CD4-positive, CD25-positive, alpha-beta regulatory T cell (primary cell): ENCODE data around the gene DSTYK. TPM values are rescaled to one million over a fixed set of nuclear protein-coding genes. Genes with fewer than 3 reads are reported as not detected.
A peak's percentile ranks its signal among the peaks of the same experiment; 100 is the strongest.

ENCODE experiments used
- ATAC-seq, 2 donors: fragments of 150-1000 bp; cut with Tn5 transposase; one replicate each; pipeline ENCODE4 v1.10.0; 2021; ENCODE audit warnings: low read depth in 2 of 2, moderate number of reproducible peaks in 2 of 2, moderate library complexity in 1 of 2
- DNase-seq, 3 donors: peaks; one replicate each; pipeline versions ENCODE4 v3.0.0 to v3.0.0-alpha.2; 2012 to 2022; ENCODE audit warnings: mixed read lengths in 1 of 3
- H3K27ac ChIP-seq: one replicate; pipeline ENCODE4 v1.7.0; 2013; ENCODE audit warnings: mild to moderate bottlenecking, low read length; ENCODE audit not compliant: insufficient read depth, poor library complexity, severe bottlenecking
- H3K27me3 ChIP-seq: one replicate; pipeline ENCODE4 v1.7.0; 2013; ENCODE audit warnings: low read length; ENCODE audit not compliant: control insufficient read depth, insufficient read depth
- H3K36me3 ChIP-seq: one replicate; pipeline ENCODE4 v1.7.0; 2013; ENCODE audit warnings: mild to moderate bottlenecking, low read length, moderate library complexity; ENCODE audit not compliant: control insufficient read depth, insufficient read depth
- H3K4me1 ChIP-seq: 2 replicates; pipeline ENCODE4 v1.7.0; 2013; ENCODE audit warnings: mild to moderate bottlenecking, low read length; ENCODE audit not compliant: insufficient read depth, control insufficient read depth, poor library complexity, severe bottlenecking
- H3K4me3 ChIP-seq: one replicate; pipeline ENCODE4 v1.7.0; 2013; ENCODE audit warnings: low read depth, mild to moderate bottlenecking, low read length, moderate library complexity
- H3K9me3 ChIP-seq, 2 experiments: 1 replicate in 1 of 2; 2 replicates in 1 of 2; pipeline ENCODE4 v1.7.0; 2013; ENCODE audit warnings: low read length in 2 of 2, mild to moderate bottlenecking in 1 of 2, moderate library complexity in 1 of 2; ENCODE audit not compliant: control insufficient read depth in 2 of 2
- H3K27ac Mint-ChIP-seq, 3 donors: one replicate each; pipeline ENCODE4 v1.8.0; 2020 to 2022; ENCODE audit warnings: mild to moderate bottlenecking in 3 of 3, mixed read lengths in 3 of 3, moderate library complexity in 2 of 3
- H3K27me3 Mint-ChIP-seq: one replicate; pipeline ENCODE4 v1.8.0; 2022; ENCODE audit warnings: mild to moderate bottlenecking, mixed read lengths
- H3K36me3 Mint-ChIP-seq: one replicate; pipeline ENCODE4 v1.8.0; 2020; ENCODE audit warnings: mixed read lengths
- H3K4me1 Mint-ChIP-seq, 4 donors: one replicate each; pipeline ENCODE4 v1.8.0; 2020 to 2022; ENCODE audit warnings: mixed read lengths in 4 of 4, mild to moderate bottlenecking in 1 of 4
- H3K4me3 Mint-ChIP-seq, 4 donors: one replicate each; pipeline ENCODE4 v1.8.0; 2020 to 2022; ENCODE audit warnings: mild to moderate bottlenecking in 4 of 4, mixed read lengths in 4 of 4, moderate library complexity in 3 of 4
- H3K9me3 Mint-ChIP-seq, 7 donors: one replicate each; pipeline ENCODE4 v1.8.0; 2020 to 2022; ENCODE audit warnings: mixed read lengths in 7 of 7, mild to moderate bottlenecking in 3 of 7, moderate library complexity in 2 of 7
- polyA plus RNA-seq, 4 donors: library from polyadenylated mRNA; unstranded; fragments of 300-500 nt; fragmentation: Illumina TruSeq; gene quantifications; one replicate each; pipeline ENCODE4 v1.2.3, GENCODE V29; 2021
- total RNA-seq: library from RNA; stranded (reverse); gene quantifications from one replicate; pipeline ENCODE4 v1.2.3, GENCODE V29; 2022

Gene DSTYK
- total and polyA plus RNA-seq, 5 donors from 2014 or later, result 3.2 to 15.7 (median 5.5) TPM

DNA sequence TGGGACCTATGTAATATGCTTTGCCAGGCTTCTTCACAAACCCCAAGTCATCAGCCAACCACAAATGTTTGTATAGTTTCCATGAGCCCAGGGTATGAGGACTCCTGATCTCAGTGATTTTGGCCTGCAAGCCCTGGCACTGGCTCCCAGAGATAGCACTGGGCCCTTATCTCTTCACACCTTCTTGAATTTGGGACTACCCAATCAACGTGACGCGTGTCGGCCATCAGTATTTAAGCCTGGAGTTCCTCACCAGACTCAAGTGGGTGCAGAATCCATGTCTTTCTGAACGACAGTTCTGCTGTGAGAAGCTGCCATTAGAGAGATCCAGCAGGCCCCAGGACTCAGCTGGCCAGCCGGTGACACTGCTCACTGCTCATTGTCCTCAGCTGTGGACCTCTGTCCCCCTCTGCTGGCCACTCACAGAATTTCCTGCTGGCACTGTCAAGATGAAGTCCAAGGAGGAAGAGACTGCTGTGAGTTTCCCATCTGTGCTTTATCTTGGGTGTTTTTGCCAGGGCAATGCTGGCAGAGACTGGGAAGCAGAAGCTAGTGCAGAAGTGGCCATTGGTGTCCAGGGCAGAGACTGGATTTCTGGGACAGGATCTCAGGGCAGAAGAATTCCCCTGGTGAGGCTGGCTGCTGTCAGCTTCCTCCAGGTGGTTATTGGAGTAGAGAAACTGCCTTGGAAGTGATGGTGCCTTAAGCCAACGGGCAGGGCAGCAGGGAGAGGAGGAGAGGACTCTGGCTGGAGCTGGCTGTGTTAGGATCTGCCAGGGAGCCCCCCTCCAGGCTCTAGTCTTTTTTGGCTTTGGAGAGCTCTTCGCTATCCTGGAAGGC is 44.7 kb upstream of the DSTYK start:
- H3K9me3 Mint-ChIP-seq, result no peaks in the 10 kb centered on the region
- H3K4me1 Mint-ChIP-seq, result peaks cover 0 to 2% (median under 1%) of the 10 kb centered on the region in 4 donors
- no peak overlapping the region for H3K4me3 ChIP-seq
- peaks cover 28% of the 10 kb centered on the region for H3K27me3 Mint-ChIP-seq
- no peaks in the 10 kb centered on the region for H3K4me1 ChIP-seq
- ATAC-seq (peak; percentile 83 to 89), DNase-seq (peak; percentile 67 to 82 (median 79))
- peak overlapping the region in 2 of 3 donors; percentile 5 to 18 for H3K27ac Mint-ChIP-seq
- no peak overlapping the region for H3K27ac ChIP-seq
- no peak overlapping the region for H3K4me3 Mint-ChIP-seq
- no peaks in the 10 kb centered on the region for H3K9me3 ChIP-seq
- H3K27me3 ChIP-seq, result no peaks in the 10 kb centered on the region
- H3K36me3 Mint-ChIP-seq, result no peaks in the 10 kb centered on the region
- H3K36me3 ChIP-seq, result no peaks in the 10 kb centered on the region

DNA sequence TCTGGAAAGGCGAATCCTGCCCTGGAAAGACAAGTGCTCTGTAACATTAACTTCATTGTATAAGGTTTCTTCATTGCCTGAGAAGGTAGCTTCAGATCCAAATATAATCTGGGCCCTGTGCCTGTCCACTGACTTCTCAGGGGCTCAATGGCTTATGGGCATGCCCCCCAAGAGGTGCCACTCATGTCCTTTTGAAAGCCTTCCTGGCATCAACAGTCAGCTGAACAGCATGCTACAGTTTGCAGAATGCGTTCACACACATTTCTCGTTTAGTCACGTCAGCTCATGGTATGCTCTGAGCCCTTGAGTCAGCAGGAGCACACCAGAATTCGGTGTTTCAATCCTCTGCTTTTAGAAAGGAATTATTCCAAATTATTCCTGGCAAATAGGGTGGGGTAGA is 40.1 kb upstream of the DSTYK start:
- H3K27ac ChIP-seq, result no peak overlapping the region
- ATAC-seq (no peak), DNase-seq (no peak)
- H3K36me3 Mint-ChIP-seq, result no peaks in the 10 kb centered on the region
- no peak overlapping the region for H3K27ac Mint-ChIP-seq
- H3K4me3 Mint-ChIP-seq, result no peak overlapping the region
- H3K4me1 ChIP-seq, result no peaks in the 10 kb centered on the region
- H3K27me3 ChIP-seq, result no peaks in the 10 kb centered on the region
- no peaks in the 10 kb centered on the region for H3K36me3 ChIP-seq
- no peak overlapping the region for H3K4me3 ChIP-seq
- H3K27me3 Mint-ChIP-seq, result peaks cover 12% of the 10 kb centered on the region
- H3K9me3 ChIP-seq, result no peaks in the 10 kb centered on the region
- no peaks in the 10 kb centered on the region for H3K9me3 Mint-ChIP-seq
- H3K4me1 Mint-ChIP-seq, result peaks cover 0 to 2% (median under 1%) of the 10 kb centered on the region in 4 donors

- Mint-ChIP-seq H3K9me3 (no peaks in the 10 kb centered on the region), H3K27ac (no peak overlapping the region), H3K27me3 (peaks cover 5% of the 10 kb centered on the region), H3K4me3 (no peak overlapping the region), H3K4me1 (no peaks in the 10 kb centered on the region), H3K36me3 (no peaks in the 10 kb centered on the region)
- Histone ChIP-seq H3K4me1 (no peaks in the 10 kb centered on the region), H3K9me3 (no peaks in the 10 kb centered on the region), H3K4me3 (no peak overlapping the region), H3K27ac (no peak overlapping the region), H3K27me3 (no peaks in the 10 kb centered on the region), H3K36me3 (no peaks in the 10 kb centered on the region)
- no peak for DNase-seq
- no peak for ATAC-seq
Observed at GRCh38 chr1:205250699-205251098, 39.2 kb upstream of the DSTYK start.

DNA sequence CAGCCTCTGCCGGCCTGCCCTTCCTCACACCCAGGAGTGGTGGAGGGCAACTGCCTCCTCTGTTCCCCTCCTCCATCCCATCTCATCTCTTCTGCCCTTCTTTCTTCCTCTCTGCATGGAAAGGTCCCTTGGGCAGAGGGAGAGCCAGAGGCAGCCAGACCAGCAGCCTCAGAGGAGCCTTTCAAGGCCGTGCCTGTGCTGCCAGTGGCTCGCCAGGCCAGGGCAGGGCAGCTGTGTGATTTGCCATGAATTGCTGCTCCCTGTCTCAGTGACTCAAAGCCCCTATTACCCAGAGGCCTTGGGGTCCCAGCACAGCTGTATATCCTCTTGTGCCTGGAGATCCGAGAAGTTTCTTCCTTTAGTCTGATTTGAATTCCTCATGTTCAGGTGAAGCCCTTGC is 38.1 kb upstream of the DSTYK start:
- Mint-ChIP-seq H3K27me3 (peaks cover 5% of the 10 kb centered on the region), H3K27ac (no peak overlapping the region), H3K9me3 (no peaks in the 10 kb centered on the region), H3K4me3 (no peak overlapping the region), H3K36me3 (no peaks in the 10 kb centered on the region), H3K4me1 (no peaks in the 10 kb centered on the region)
- Histone ChIP-seq H3K27ac (no peak overlapping the region), H3K4me3 (no peak overlapping the region), H3K27me3 (no peaks in the 10 kb centered on the region), H3K4me1 (no peaks in the 10 kb centered on the region), H3K9me3 (no peaks in the 10 kb centered on the region), H3K36me3 (no peaks in the 10 kb centered on the region)
- DNase-seq (no peak), ATAC-seq (no peak)

- no peaks in the 10 kb centered on the region for H3K4me1 Mint-ChIP-seq
- Histone ChIP-seq H3K36me3 (no peaks in the 10 kb centered on the region), H3K9me3 (no peaks in the 10 kb centered on the region), H3K4me3 (no peak overlapping the region), H3K4me1 (no peaks in the 10 kb centered on the region), H3K27me3 (no peaks in the 10 kb centered on the region), H3K27ac (no peak overlapping the region)
- ATAC-seq, result no peak
- H3K9me3 Mint-ChIP-seq, result no peaks in the 10 kb centered on the region
- no peak overlapping the region for H3K27ac Mint-ChIP-seq
- peaks cover 5% of the 10 kb centered on the region for H3K27me3 Mint-ChIP-seq
- no peak overlapping the region for H3K4me3 Mint-ChIP-seq
- no peak for DNase-seq
- H3K36me3 Mint-ChIP-seq, result no peaks in the 10 kb centered on the region
Observed at GRCh38 chr1:205248793-205249601, 37.5 kb upstream of the DSTYK start.

- H3K27ac Mint-ChIP-seq, result no peak overlapping the region
- no peak overlapping the region for H3K27ac ChIP-seq
Observed at GRCh38 chr1:205247130-205247921, 35.8 kb upstream of the DSTYK start.

GRCh38 chr1:205246351-205247119 is 35.0 kb upstream of the DSTYK start:
- no peak overlapping the region for H3K27ac Mint-ChIP-seq

More at GRCh38 chr1:205247130-205247921, 35.8 kb upstream of the DSTYK start:
- Mint-ChIP-seq H3K9me3 (no peaks in the 10 kb centered on the region), H3K4me1 (no peaks in the 10 kb centered on the region), H3K36me3 (no peaks in the 10 kb centered on the region), H3K27me3 (peaks cover 7% of the 10 kb centered on the region), H3K4me3 (no peak overlapping the region)
- no peak overlapping the region for H3K4me3 ChIP-seq
- DNase-seq (no peak), ATAC-seq (no peak)
- no peaks in the 10 kb centered on the region for H3K36me3 ChIP-seq
- no peaks in the 10 kb centered on the region for H3K27me3 ChIP-seq
- H3K4me1 ChIP-seq, result no peaks in the 10 kb centered on the region
- H3K9me3 ChIP-seq, result no peaks in the 10 kb centered on the region

More at GRCh38 chr1:205246351-205247119, 35.0 kb upstream of the DSTYK start:
- H3K27me3 Mint-ChIP-seq, result peaks cover 10% of the 10 kb centered on the region
- Histone ChIP-seq H3K9me3 (no peaks in the 10 kb centered on the region), H3K4me1 (no peaks in the 10 kb centered on the region), H3K27me3 (no peaks in the 10 kb centered on the region), H3K36me3 (no peaks in the 10 kb centered on the region), H3K4me3 (no peak overlapping the region), H3K27ac (no peak overlapping the region)
- no peaks in the 10 kb centered on the region for H3K4me1 Mint-ChIP-seq
- no peaks in the 10 kb centered on the region for H3K9me3 Mint-ChIP-seq
- ATAC-seq (no peak), DNase-seq (no peak)
- H3K36me3 Mint-ChIP-seq, result no peaks in the 10 kb centered on the region
- no peak overlapping the region for H3K4me3 Mint-ChIP-seq
